GM10266 (cell line): ENCODE results near the gene RAB11FIP4.
"Not testable (repeated sequence)": the region's sequence is repeated elsewhere in the genome, so short reads cannot be mapped to it uniquely, and the experiment has no call there.

Experiments used
- DNase-seq: peaks from one replicate; pipeline ENCODE4 v3.0.0; 2012; ENCODE audit errors: extremely low spot score
- CTCF ChIP-seq: IDR thresholded peaks from 2 replicates; pipeline ENCODE4 v1.5.1; 2012; ENCODE audit warnings: mild to moderate bottlenecking, low read depth; ENCODE audit not compliant: control insufficient read depth, insufficient read depth; ENCODE audit errors: missing control alignments

Gene RAB11FIP4, protein sequence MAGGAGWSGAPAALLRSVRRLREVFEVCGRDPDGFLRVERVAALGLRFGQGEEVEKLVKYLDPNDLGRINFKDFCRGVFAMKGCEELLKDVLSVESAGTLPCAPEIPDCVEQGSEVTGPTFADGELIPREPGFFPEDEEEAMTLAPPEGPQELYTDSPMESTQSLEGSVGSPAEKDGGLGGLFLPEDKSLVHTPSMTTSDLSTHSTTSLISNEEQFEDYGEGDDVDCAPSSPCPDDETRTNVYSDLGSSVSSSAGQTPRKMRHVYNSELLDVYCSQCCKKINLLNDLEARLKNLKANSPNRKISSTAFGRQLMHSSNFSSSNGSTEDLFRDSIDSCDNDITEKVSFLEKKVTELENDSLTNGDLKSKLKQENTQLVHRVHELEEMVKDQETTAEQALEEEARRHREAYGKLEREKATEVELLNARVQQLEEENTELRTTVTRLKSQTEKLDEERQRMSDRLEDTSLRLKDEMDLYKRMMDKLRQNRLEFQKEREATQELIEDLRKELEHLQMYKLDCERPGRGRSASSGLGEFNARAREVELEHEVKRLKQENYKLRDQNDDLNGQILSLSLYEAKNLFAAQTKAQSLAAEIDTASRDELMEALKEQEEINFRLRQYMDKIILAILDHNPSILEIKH

DNA sequence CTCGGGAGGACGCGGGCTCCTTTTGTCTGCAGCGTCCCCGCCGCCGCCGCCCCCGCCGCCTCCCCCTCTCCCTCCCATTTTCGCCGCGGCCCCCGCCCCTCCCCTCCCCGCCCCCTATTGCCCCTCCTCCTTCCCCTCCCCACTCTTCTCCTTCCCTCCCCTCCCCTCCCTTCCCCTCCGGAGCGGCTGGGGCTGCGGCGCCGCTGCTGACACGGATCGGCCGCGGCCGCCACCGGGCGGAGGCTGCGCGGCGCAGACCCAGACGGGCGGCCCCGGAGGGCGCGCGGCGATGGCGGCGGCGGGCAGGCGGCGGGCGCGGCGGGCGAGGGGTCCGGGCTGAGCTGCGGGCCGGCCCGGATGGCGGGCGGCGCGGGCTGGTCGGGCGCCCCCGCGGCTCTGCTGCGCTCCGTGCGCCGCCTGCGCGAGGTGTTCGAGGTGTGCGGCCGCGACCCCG lies at the start of gene RAB11FIP4:
TSS of gene RAB11FIP4 (plus strand) at position 180 of the 454 bp plus-strand sequence. CDS start at position 358, 178 bp downstream.
- TF ChIP-seq CTCF = no peak
- DNase-seq = peak; percentile 63

GRCh38 chr17:31345191-31345747 lies 46.2 kb upstream of the RAB11FIP4 start:
- not testable (repeated sequence) for DNase-seq

DNA sequence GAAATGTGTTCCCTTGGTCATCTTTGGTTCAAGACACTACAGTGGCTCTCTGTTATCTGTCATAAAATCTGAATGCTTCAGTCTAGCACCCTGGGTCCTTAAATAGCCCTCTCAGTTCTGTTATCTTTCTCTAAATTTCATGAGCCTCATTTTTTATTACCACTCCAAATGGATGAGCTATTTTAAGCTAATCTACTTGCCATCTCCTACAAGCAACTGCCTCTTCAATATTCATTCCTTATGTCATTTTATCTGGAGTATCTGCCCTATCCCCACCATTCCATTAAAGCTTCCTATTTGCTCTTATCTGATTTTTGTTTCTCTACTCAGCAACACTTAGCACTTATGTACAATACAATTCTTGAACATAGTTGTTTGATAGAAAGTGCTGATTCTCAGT lies 42.0 kb upstream of the RAB11FIP4 start:
- no peak for DNase-seq
- no peak for TF ChIP-seq CTCF

DNA sequence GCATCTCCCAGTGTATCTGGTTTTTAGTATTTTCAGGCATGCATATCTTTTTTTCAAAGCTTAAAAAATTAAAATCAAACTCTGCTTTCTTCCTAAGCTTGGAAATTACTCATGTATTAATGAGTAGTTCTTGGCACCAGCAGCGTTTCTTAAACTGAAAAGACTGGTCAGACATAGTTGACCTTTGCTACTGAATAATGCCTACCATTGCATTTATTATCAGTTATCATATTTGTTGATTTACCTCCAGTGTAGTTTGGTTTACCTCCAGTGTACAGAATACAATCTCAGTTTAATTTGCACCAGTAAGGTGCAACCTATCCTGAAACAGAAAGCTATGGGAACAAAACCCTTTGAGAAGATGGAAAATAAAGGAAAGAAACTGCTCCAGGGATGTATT lies 35.5 kb upstream of the RAB11FIP4 start:
- no peak for TF ChIP-seq CTCF
- DNase-seq = no peak

GRCh38 chr17:31357091-31357490 lies 34.4 kb upstream of the RAB11FIP4 start:
- DNase-seq = no peak
- TF ChIP-seq CTCF = no peak

GRCh38 chr17:31357839-31358394 lies 33.6 kb upstream of the RAB11FIP4 start:
- no peak for TF ChIP-seq CTCF
- DNase-seq = no peak

- no peak for TF ChIP-seq CTCF
- DNase-seq = no peak
Measured at GRCh38 chr17:31364012-31364411, 27.5 kb upstream of the RAB11FIP4 start.
